ENCODE data around the gene LRMDA. TPM values are rescaled to one million over a fixed set of nuclear protein-coding genes. Genes with fewer than 3 reads are reported as not detected.

The LRMDA gene
- total RNA-seq, 1 experiment from 2014 or later, result not detected

- H3K4me3 ChIP-seq (ENCODE audit: low read depth, low read length, poor library complexity, severe bottlenecking), result no peak overlapping the region
- no peak for TF ChIP-seq CTCF (conservative IDR thresholded peaks at IDR 0.05; ENCODE audit: low read depth, low read length)
- no peak for DNase-seq (ENCODE audit: low spot score)
- no TSS peak for BruUV-seq (replicated peaks)
- POLR2A ChIA-PET (ENCODE audit: low non-redundant PET), result no interaction called here
- CTCF ChIA-PET, result no interaction called here
- intact Hi-C loops (cut with micrococcal nuclease; ENCODE audit: unreplicated experiment), result no loop called here
- no peaks in the 10 kb centered on the region for H3K27me3 ChIP-seq (replicated peaks; ENCODE audit: insufficient read depth, low read depth, low read length, poor library complexity)
- H3K27ac ChIP-seq (ENCODE audit: low read depth, low read length, poor library complexity, severe bottlenecking), result no peak overlapping the region
- no peaks in the 10 kb centered on the region for H3K36me3 ChIP-seq (ENCODE audit: insufficient read depth, low read length, poor library complexity, severe bottlenecking)
- no peaks in the 10 kb centered on the region for H3K9me3 ChIP-seq (ENCODE audit: low read depth, low read length, poor library complexity, severe bottlenecking)
- no peaks in the 10 kb centered on the region for H3K4me1 ChIP-seq (ENCODE audit: insufficient read depth, low read length, poor library complexity, severe bottlenecking)
Measured at GRCh38 chr10:75865413-75866299, 434.2 kb downstream of the LRMDA start.

- Histone ChIP-seq H3K27ac (ENCODE audit: low read depth, low read length, poor library complexity, severe bottlenecking) (no peak overlapping the region), H3K9me3 (ENCODE audit: low read depth, low read length, poor library complexity, severe bottlenecking) (no peaks in the 10 kb centered on the region), H3K4me3 (ENCODE audit: low read depth, low read length, poor library complexity, severe bottlenecking) (no peak overlapping the region), H3K27me3 (replicated peaks; ENCODE audit: insufficient read depth, low read depth, low read length, poor library complexity) (no peaks in the 10 kb centered on the region), H3K4me1 (ENCODE audit: insufficient read depth, low read length, poor library complexity, severe bottlenecking) (no peaks in the 10 kb centered on the region), H3K36me3 (ENCODE audit: insufficient read depth, low read length, poor library complexity, severe bottlenecking) (no peaks in the 10 kb centered on the region)
- DNase-seq (ENCODE audit: low spot score), result no peak
- TF ChIP-seq CTCF (conservative IDR thresholded peaks at IDR 0.05; ENCODE audit: low read depth, low read length) (no peak), EZH2 (IDR thresholded peaks at IDR 0.05; ENCODE audit: borderline replicate concordance, low read depth, low read length, poor library complexity, severe bottlenecking) (no peak)
- no TSS peak for BruUV-seq (replicated peaks)
- intact Hi-C loops (cut with micrococcal nuclease; ENCODE audit: unreplicated experiment), result no loop called here
- ChIA-PET CTCF (no interaction called here), POLR2A (ENCODE audit: low non-redundant PET) (no interaction called here)
Measured at GRCh38 chr10:75866300-75866625, 434.8 kb downstream of the LRMDA start.

- Histone ChIP-seq H3K4me3 (ENCODE audit: low read depth, low read length, poor library complexity, severe bottlenecking) (no peak overlapping the region), H3K27ac (ENCODE audit: low read depth, low read length, poor library complexity, severe bottlenecking) (no peak overlapping the region), H3K36me3 (ENCODE audit: insufficient read depth, low read length, poor library complexity, severe bottlenecking) (no peaks in the 10 kb centered on the region), H3K9me3 (ENCODE audit: low read depth, low read length, poor library complexity, severe bottlenecking) (no peaks in the 10 kb centered on the region), H3K27me3 (replicated peaks; ENCODE audit: insufficient read depth, low read depth, low read length, poor library complexity) (no peaks in the 10 kb centered on the region), H3K4me1 (ENCODE audit: insufficient read depth, low read length, poor library complexity, severe bottlenecking) (no peaks in the 10 kb centered on the region)
- ChIA-PET POLR2A (ENCODE audit: low non-redundant PET) (no interaction called here), CTCF (no interaction called here)
- TF ChIP-seq CTCF (conservative IDR thresholded peaks at IDR 0.05; ENCODE audit: low read depth, low read length), result no peak
- no peak for TF ChIP-seq EZH2 (IDR thresholded peaks at IDR 0.05; ENCODE audit: borderline replicate concordance, low read depth, low read length, poor library complexity, severe bottlenecking)
- intact Hi-C loops (cut with micrococcal nuclease; ENCODE audit: unreplicated experiment), result no loop called here
- no peak for DNase-seq (ENCODE audit: low spot score)
- BruUV-seq (replicated peaks), result no TSS peak
Measured at GRCh38 chr10:75866731-75867130, 435.3 kb downstream of the LRMDA start.
